IMR-90 (cell line): ENCODE data around the gene CTNNAL1. TPM values are rescaled to one million over a fixed set of nuclear protein-coding genes. Genes with fewer than 3 reads are reported as not detected.

Experiments
- ATAC-seq: fragments of 200-7000 bp; cut with Tn5 transposase; 2 replicates; pipeline ENCODE4 v1.9.1; 2020; ENCODE audit warnings: low read depth, mild to moderate bottlenecking, moderate library complexity
- BruUV-seq: library from RNA; stranded (reverse); fragments of 400-500 nt; replicated peaks from 2 replicates; lab custom pipeline; 2021; lab: Mats Ljungman, UMichigan
- CTCF ChIA-PET: fragments of 300-600 bp; formaldehyde crosslinking; extraction: SDS; loops from one replicate; lab custom pipeline; 2021; ENCODE audit warnings: antibody characterized with exemption; lab: Yijun Ruan, JAX
- POLR2A ChIA-PET: fragments of 300-600 bp; sonication (Branson Sonifier 250); formaldehyde crosslinking; loops from one replicate; lab custom pipeline; 2022; ENCODE audit warnings: antibody characterized with exemption; ENCODE audit not compliant: unreplicated experiment; lab: Charles Lee
- DNase-seq: peaks from one replicate; pipeline ENCODE4 v3.0.0; 2013
- H2AFZ ChIP-seq: replicated peaks from 2 replicates; pipeline ENCODE3; 2013; ENCODE audit warnings: low read length, mild to moderate bottlenecking; ENCODE audit not compliant: poor library complexity
- H2AK5ac ChIP-seq: 2 replicates; pipeline ENCODE4 v1.6.1; 2013; ENCODE audit warnings: low read depth, low read length, inconsistent platforms
- H2AK9ac ChIP-seq: replicated peaks from 2 replicates; pipeline ENCODE3; 2013; ENCODE audit warnings: mild to moderate bottlenecking, low read depth, low read length, moderate library complexity; ENCODE audit not compliant: poor library complexity
- H2BK120ac ChIP-seq: 2 replicates; pipeline ENCODE4 v1.6.1; 2013; ENCODE audit warnings: low read depth, low read length, inconsistent platforms
- H2BK15ac ChIP-seq: 3 replicates; pipeline ENCODE4 v1.6.1; 2013; ENCODE audit warnings: low read depth, low read length, inconsistent platforms
- H2BK20ac ChIP-seq: 2 replicates; pipeline ENCODE4 v1.6.1; 2013; ENCODE audit warnings: low read depth, mild to moderate bottlenecking, inconsistent platforms, low read length, moderate library complexity
- H2BK5ac ChIP-seq: 2 replicates; pipeline ENCODE4 v1.6.1; 2013; ENCODE audit warnings: mild to moderate bottlenecking, low read depth, low read length, inconsistent platforms; ENCODE audit not compliant: poor library complexity, severe bottlenecking
- H3K14ac ChIP-seq: replicated peaks from 2 replicates; pipeline ENCODE4 v1.6.1; 2013; ENCODE audit warnings: low read depth, low read length, inconsistent platforms
- H3K18ac ChIP-seq: 2 replicates; pipeline ENCODE4 v1.6.1; 2013; ENCODE audit warnings: low read depth, low read length, control low read depth
- H3K23ac ChIP-seq: 2 replicates; pipeline ENCODE4 v1.6.1; 2013; ENCODE audit warnings: low read depth, low read length, inconsistent platforms
- H3K27ac ChIP-seq: 2 replicates; pipeline ENCODE4 v1.5.1; 2013; ENCODE audit warnings: mild to moderate bottlenecking, control low read depth, low read length; ENCODE audit not compliant: insufficient read depth
- H3K27me3 ChIP-seq: 2 replicates; pipeline ENCODE4 v1.6.1; 2013; ENCODE audit warnings: low read length; ENCODE audit not compliant: control insufficient read depth, insufficient read depth
- H3K36me3 ChIP-seq: 2 replicates; pipeline ENCODE4 v1.6.1; 2013; ENCODE audit warnings: low read length, mixed read lengths; ENCODE audit not compliant: control insufficient read depth, insufficient read depth
- H3K4ac ChIP-seq: 2 replicates; pipeline ENCODE4 v1.6.1; 2013; ENCODE audit warnings: low read depth, low read length, inconsistent platforms
- H3K4me1 ChIP-seq: 2 replicates; pipeline ENCODE4 v1.6.1; 2013; ENCODE audit warnings: low read length, mixed read lengths; ENCODE audit not compliant: control insufficient read depth, insufficient read depth
- H3K4me2 ChIP-seq: 2 replicates; pipeline ENCODE4 v1.6.1; 2013; ENCODE audit warnings: low read depth, mild to moderate bottlenecking, control low read depth, low read length, moderate library complexity
- H3K4me3 ChIP-seq: 2 replicates; pipeline ENCODE4 v1.5.1; 2013; ENCODE audit warnings: low read depth, mild to moderate bottlenecking, control low read depth, low read length, moderate library complexity; ENCODE audit not compliant: insufficient read depth
- H3K56ac ChIP-seq: 2 replicates; pipeline ENCODE4 v1.6.1; 2013; ENCODE audit warnings: low read length, inconsistent platforms; ENCODE audit not compliant: insufficient read depth; ENCODE audit errors: extremely low read depth
- H3K79me1 ChIP-seq, 2 experiments: 2 replicates each; pipeline ENCODE4 v1.6.1; 2013; ENCODE audit warnings: low read length in 2 of 2, inconsistent platforms in 1 of 2, low read depth in 1 of 2
- H3K9ac ChIP-seq: 2 replicates; pipeline ENCODE4 v1.6.1; 2013; ENCODE audit warnings: low read depth, low read length, control low read depth
- H3K9me1 ChIP-seq: 2 replicates; pipeline ENCODE4 v1.6.1; 2013; ENCODE audit warnings: low read length, inconsistent platforms; ENCODE audit not compliant: insufficient read depth
- H3K9me3 ChIP-seq: 2 replicates; pipeline ENCODE4 v1.6.1; 2013; ENCODE audit warnings: low read length; ENCODE audit not compliant: control insufficient read depth, insufficient read depth
- H4K20me1 ChIP-seq: 2 replicates; pipeline ENCODE4 v1.6.1; 2013; ENCODE audit warnings: low read length, inconsistent platforms; ENCODE audit not compliant: insufficient read depth
- H4K5ac ChIP-seq: 2 replicates; pipeline ENCODE4 v1.6.1; 2013; ENCODE audit warnings: mild to moderate bottlenecking, low read depth, low read length, control low read depth
- H4K8ac ChIP-seq, 2 experiments: 2 replicates each; pipeline ENCODE4 v1.6.1; 2013; ENCODE audit warnings: low read depth in 2 of 2, low read length in 2 of 2, control low read depth in 1 of 2, inconsistent platforms in 1 of 2
- H4K91ac ChIP-seq: 2 replicates; pipeline ENCODE4 v1.6.1; 2013; ENCODE audit warnings: low read depth, low read length, inconsistent platforms; ENCODE audit not compliant: insufficient read depth
- CEBPB ChIP-seq: IDR thresholded peaks from 2 replicates; pipeline ENCODE4 v1.6.1; 2012; ENCODE audit warnings: low read depth, low read length, improper control_type of control experiment
- CHD1 ChIP-seq: IDR thresholded peaks from 2 replicates; pipeline ENCODE4 v1.6.1; 2012; ENCODE audit warnings: low read depth, low read length, improper control_type of control experiment
- FOS ChIP-seq: fragments of 150-350 bp; IDR thresholded peaks from 2 replicates; pipeline ENCODE4 v1.6.1; 2016; ENCODE audit warnings: low read depth, low read length
- MXI1 ChIP-seq: IDR thresholded peaks from 2 replicates; pipeline ENCODE4 v1.6.1; 2012; ENCODE audit warnings: low read depth, mild to moderate bottlenecking, low read length, moderate library complexity, borderline replicate concordance
- NFE2L2 ChIP-seq: fragments of 150-350 bp; IDR thresholded peaks from 2 replicates; pipeline ENCODE4 v1.6.1; 2016; ENCODE audit warnings: low read depth, mild to moderate bottlenecking, low read length
- POLR2A ChIP-seq: IDR thresholded peaks from 2 replicates; pipeline ENCODE4 v1.6.1; 2012; ENCODE audit warnings: mild to moderate bottlenecking, low read depth, low read length
- RAD21 ChIP-seq: IDR thresholded peaks from 2 replicates; pipeline ENCODE4 v1.6.1; 2012; ENCODE audit warnings: low read length, improper control_type of control experiment
- RCOR1 ChIP-seq: IDR thresholded peaks from 2 replicates; pipeline ENCODE4 v1.6.1; 2012; ENCODE audit warnings: mild to moderate bottlenecking, low read length, improper control_type of control experiment; ENCODE audit not compliant: insufficient replicate concordance
- SMC3 ChIP-seq: fragments of 150-350 bp; IDR thresholded peaks from 2 replicates; pipeline ENCODE4 v1.6.1; 2016; ENCODE audit warnings: low read depth, mild to moderate bottlenecking, antibody characterized with exemption, low read length, moderate library complexity
- WGBS, 2 experiments: methylation state at CpG; one replicate each; pipeline versions ENCODE4 v1.1.5 to v1.1.7; 2013; ENCODE audit warnings: missing lambda C conversion rate in 2 of 2; ENCODE audit not compliant: insufficient read length in 1 of 2; ENCODE audit errors: extremely low coverage in 2 of 2; 5-methylcytosine and 5-hydroxymethylcytosine counted together
- dilution Hi-C: fragments of 300-500 bp; cut with HindIII; formaldehyde crosslinking; loops from one replicate; pipeline ENCODE4 v1.14.3; 2018; ENCODE audit warnings: low sequenced_read_pairs; ENCODE audit not compliant: unreplicated experiment
- in situ Hi-C: fragments of 300-500 bp; cut with MboI; formaldehyde crosslinking; loops from 3 replicates; pipeline ENCODE4 v1.14.3; 2019; ENCODE audit warnings: low sequenced_read_pairs, inconsistent platforms, mixed read lengths
- intact Hi-C: fragments of 100-400 bp; cut with micrococcal nuclease; formaldehyde crosslinking; loops from 2 replicates; pipeline ENCODE4 v1.10.0; 2022
- polyA plus RNA-seq, 3 experiments: library from polyadenylated mRNA; depleted of rRNA; stranded (reverse); fragments of >200 nt; gene quantifications; 2 replicates each; pipeline ENCODE4 v1.2.3, GENCODE V29; 2012; ENCODE audit warnings: low replicate concordance in 1 of 3
- total RNA-seq: library from RNA; depleted of rRNA; stranded (reverse); fragments of >200 nt; gene quantifications from 2 replicates; pipeline ENCODE4 v1.2.3, GENCODE V29; 2012

CTNNAL1 gene
- total and polyA plus RNA-seq, 2 of the 4 experiments (the other 2 are of a cell fraction) = 72.3 to 131 TPM

DNA sequence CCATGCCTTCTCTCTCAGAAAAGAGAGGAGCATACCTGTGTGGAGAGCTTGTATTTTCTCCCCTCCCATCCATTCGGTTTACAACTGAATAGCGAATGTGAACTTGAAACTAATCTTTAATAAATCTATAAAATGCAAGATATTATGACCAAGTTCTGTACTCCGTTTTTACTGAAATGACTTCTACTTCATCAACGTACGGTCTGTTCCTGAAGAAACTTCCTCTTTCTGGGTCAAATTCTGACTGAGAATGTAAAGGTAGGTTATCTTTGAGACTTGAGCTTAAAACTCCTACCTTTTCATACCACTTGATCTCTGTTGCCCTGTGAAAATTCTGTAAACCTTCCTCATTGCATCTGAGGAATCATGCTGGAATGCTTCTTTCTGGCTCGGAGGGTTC lies 4.2 kb upstream of the CTNNAL1 start:
- H4K5ac ChIP-seq = no peak overlapping the region
- H2BK15ac ChIP-seq = no peak overlapping the region
- ATAC-seq (no peak), DNase-seq (no peak)
- no peak overlapping the region for H2BK5ac ChIP-seq
- H3K27me3 ChIP-seq = no peaks in the 10 kb centered on the region
- no CpG with 5 or more reads among the region's 6 CpGs for WGBS, 2 experiments
- no peak overlapping the region for H3K4ac ChIP-seq
- no peak overlapping the region for H3K14ac ChIP-seq
- in situ Hi-C loops (no loop called here), dilution Hi-C loops (no loop called here), intact Hi-C loops (no loop called here)
- H3K36me3 ChIP-seq = peaks cover 6% of the 10 kb centered on the region
- no peak overlapping the region for H3K56ac ChIP-seq
- H3K9me1 ChIP-seq = peaks cover 8% of the 10 kb centered on the region
- peaks cover 11% of the 10 kb centered on the region; the same call in 1 of the 2 replicates for H4K20me1 ChIP-seq
- H2BK20ac ChIP-seq = no peak overlapping the region
- no peak overlapping the region for H3K4me3 ChIP-seq
- H3K27ac ChIP-seq = no peak overlapping the region
- no peak overlapping the region for H3K4me2 ChIP-seq
- CTCF ChIA-PET = no interaction called here
- H2BK120ac ChIP-seq = no peak overlapping the region
- BruUV-seq = no TSS peak
- no peak overlapping the region for H3K9ac ChIP-seq
- H2AK5ac ChIP-seq = no peak overlapping the region
- POLR2A ChIA-PET = no interaction called here
- H3K4me1 ChIP-seq = peaks cover 8% of the 10 kb centered on the region
- H3K23ac ChIP-seq = no peak overlapping the region
- H3K18ac ChIP-seq = no peak overlapping the region
- no peak overlapping the region for H4K91ac ChIP-seq
- H2AK9ac ChIP-seq = no peak overlapping the region
- peaks cover 8 to 30% of the 10 kb centered on the region in 2 experiments for H3K79me1 ChIP-seq
- TF ChIP-seq NFE2L2 (no peak), FOS (no peak), MXI1 (no peak), RCOR1 (no peak), CEBPB (no peak), RAD21 (no peak), SMC3 (no peak), CHD1 (no peak), POLR2A (no peak)
- H2AFZ ChIP-seq = no peak overlapping the region
- no peak overlapping the region for H4K8ac ChIP-seq
- H3K9me3 ChIP-seq = no peaks in the 10 kb centered on the region
